Measurements from ENCODE around the gene PBX2. TPM values are rescaled to one million over a fixed set of nuclear protein-coding genes. Genes with fewer than 3 reads are reported as not detected.
A peak's percentile ranks its signal among the peaks of the same experiment; 100 is the strongest.

The PBX2 gene
- total RNA-seq, 1 experiment from 2014 or later = 48.1 TPM

GRCh38 chr6:32154514-32155161 is 35.4 kb downstream of the PBX2 start:
- peak overlapping the region; percentile 83 for H3K27ac Mint-ChIP-seq (ENCODE audit: low read depth, unreplicated experiment)
- no peaks in the 10 kb centered on the region for H3K9me3 Mint-ChIP-seq (ENCODE audit: unreplicated experiment)
- H3K36me3 Mint-ChIP-seq (ENCODE audit: insufficient read depth, unreplicated experiment) = peaks cover 25% of the 10 kb centered on the region
- peak; percentile 71 for DNase-seq (ENCODE audit: unreplicated experiment)
- POLR2A ChIA-PET = interaction anchor here (0.7 to 1.1 kb wide), 5 partner anchors 14 to 36 kb away, joined by 3 to 6 read pairs (median 3); partner anchors contain the start of genes AGPAT1, ATF6B and FKBPL
- intact Hi-C loops (cut with micrococcal nuclease) = loop anchor here (1.0 to 10.0 kb wide), 4 partner anchors 23 to 180 kb away; partner anchors contain the start of gene DXO
- no TSS peak for BruUV-seq (replicated peaks)
- H3K27me3 Mint-ChIP-seq (ENCODE audit: insufficient read depth, unreplicated experiment) = no peaks in the 10 kb centered on the region
- TF ChIP-seq CTCF (IDR thresholded peaks at IDR 0.05; ENCODE audit: unreplicated experiment) = peak; percentile 56
- H3K4me3 Mint-ChIP-seq (ENCODE audit: unreplicated experiment) = peak overlapping the region; percentile 86
- peaks cover 18% of the 10 kb centered on the region for H3K4me1 Mint-ChIP-seq (ENCODE audit: insufficient read depth, unreplicated experiment)
- CTCF ChIA-PET = interaction anchor here (0.6 to 1.1 kb wide), 11 partner anchors 9 to 1495 kb away, joined by 3 to 6 read pairs (median 3); partner anchors contain the start of gene EGFL8

- intact Hi-C loops (cut with micrococcal nuclease) = loop anchor here (1.0 to 10.0 kb wide), 4 partner anchors 23 to 179 kb away; partner anchors contain the start of gene DXO
- Mint-ChIP-seq H3K4me3 (ENCODE audit: unreplicated experiment) (peak within 1 kb of the TSS; percentile 86), H3K27me3 (ENCODE audit: insufficient read depth, unreplicated experiment) (no peaks in the 10 kb centered on the region), H3K9me3 (ENCODE audit: unreplicated experiment) (no peaks in the 10 kb centered on the region), H3K4me1 (ENCODE audit: insufficient read depth, unreplicated experiment) (peaks cover 18% of the 10 kb centered on the region), H3K27ac (ENCODE audit: low read depth, unreplicated experiment) (peak within 1 kb of the TSS; percentile 83), H3K36me3 (ENCODE audit: insufficient read depth, unreplicated experiment) (peaks cover 17% of the 10 kb centered on the region)
- CTCF ChIA-PET = interaction anchor here (0.6 to 1.1 kb wide), 10 partner anchors 8 to 1495 kb away, joined by 3 to 6 read pairs (median 4); partner anchors contain the start of gene EGFL8
- POLR2A ChIA-PET = interaction anchor here (0.5 to 1.1 kb wide), 5 partner anchors 13 to 1273 kb away, joined by 3 to 6 read pairs (median 3); partner anchors contain the start of gene FKBPL
- DNase-seq (ENCODE audit: unreplicated experiment) = peak; percentile 79
- TSS peak; percentile 46 for BruUV-seq (replicated peaks)
- no peak for TF ChIP-seq CTCF (IDR thresholded peaks at IDR 0.05; ENCODE audit: unreplicated experiment)
Observed at GRCh38 chr6:32153564-32154513, 36.2 kb downstream of the PBX2 start, which contains the start of gene PPT2. TSS of gene PPT2 (plus strand) at chr6:32154141. CDS start at chr6:32154595, 454 bp downstream.

- CTCF ChIA-PET = interaction anchor here (1.1 kb wide), 1 partner anchor 36 kb away, joined by 4 read pairs; no protein-coding TSS in a partner anchor
- Mint-ChIP-seq H3K4me3 (ENCODE audit: unreplicated experiment) (peak overlapping the region; percentile 86), H3K36me3 (ENCODE audit: insufficient read depth, unreplicated experiment) (peaks cover 16% of the 10 kb centered on the region), H3K27me3 (ENCODE audit: insufficient read depth, unreplicated experiment) (no peaks in the 10 kb centered on the region), H3K27ac (ENCODE audit: low read depth, unreplicated experiment) (no peak overlapping the region), H3K4me1 (ENCODE audit: insufficient read depth, unreplicated experiment) (peaks cover 18% of the 10 kb centered on the region), H3K9me3 (ENCODE audit: unreplicated experiment) (no peaks in the 10 kb centered on the region)
- no peak for TF ChIP-seq CTCF (IDR thresholded peaks at IDR 0.05; ENCODE audit: unreplicated experiment)
- intact Hi-C loops (cut with micrococcal nuclease) = loop anchor here (10.0 kb wide), 1 partner anchor 178 kb away; the partner anchor contains the start of gene DXO
- DNase-seq (ENCODE audit: unreplicated experiment) = no peak
- POLR2A ChIA-PET = interaction anchor here (0.5 to 1.0 kb wide), 4 partner anchors 12 to 1274 kb away, joined by 3 to 9 read pairs (median 4); no protein-coding TSS in a partner anchor
- BruUV-seq (replicated peaks) = no TSS peak
Observed at GRCh38 chr6:32152769-32153563, 37.0 kb downstream of the PBX2 start.
